K562 (cell line): ENCODE results near the gene HPD. TPM values are rescaled to one million over a fixed set of nuclear protein-coding genes. Genes with fewer than 3 reads are reported as not detected.

Experiments
- ATAC-seq: fragments of 200-7000 bp; cut with Tn5 transposase; 3 replicates; pipeline ENCODE4 v1.9.1; 2020; ENCODE audit warnings: moderate library complexity
- BruUV-seq: library from RNA; stranded (reverse); fragments of 400-500 nt; replicated peaks from 2 replicates; lab custom pipeline; 2021; lab: Mats Ljungman, UMichigan
- CTCF ChIA-PET: fragments of 300-600 bp; formaldehyde crosslinking; extraction: SDS; loops from one replicate; lab custom pipeline; 2021; ENCODE audit warnings: low intra/inter-chr PET ratio; lab: Yijun Ruan, JAX
- POLR2A ChIA-PET: fragments of 300-600, 350-650 bp; sonication (Branson Sonifier 250); formaldehyde crosslinking; extraction: SDS; loops from one replicate; lab custom pipeline; 2021; ENCODE audit warnings: antibody characterized with exemption, inconsistent platforms; lab: Yijun Ruan, JAX
- DNase-seq, 4 experiments: peaks; one replicate each; pipeline versions ENCODE4 v3.0.0 to v3.0.0-alpha.2; 2011 to 2018; ENCODE audit warnings: low spot score in 3 of 4, mixed read lengths in 3 of 4; ENCODE audit errors: extremely low read depth in 1 of 4
- FAIRE-seq: peaks from 2 replicates; lab custom pipeline; 2011; peaks lifted over from hg19 to GRCh38; lab: Jason Lieb, UNC
- H2AFZ ChIP-seq: 2 replicates; pipeline ENCODE4 v1.6.0; 2011; ENCODE audit warnings: low read depth, low read length, control low read depth, inconsistent platforms
- H3K27ac ChIP-seq: fragments of 200-600 bp; 3 replicates; pipeline ENCODE4 v1.8.0; 2011; ENCODE audit warnings: low read depth, mild to moderate bottlenecking, control low read depth, inconsistent platforms, low read length, moderate library complexity, mixed read lengths; ENCODE audit errors: extremely low read depth
- H3K27me3 ChIP-seq, 2 experiments: fragments of 300-600 bp in 1 of 2; 2 replicates in 1 of 2; 3 replicates in 1 of 2; pipeline versions ENCODE4 v1.6.0 to v1.8.0; 2011; ENCODE audit warnings: inconsistent platforms in 2 of 2, low read length in 2 of 2, mild to moderate bottlenecking in 1 of 2, mixed read lengths in 1 of 2, moderate library complexity in 1 of 2; ENCODE audit not compliant: control insufficient read depth in 2 of 2, insufficient read depth in 2 of 2
- H3K36me3 ChIP-seq: fragments of 300-600 bp; 3 replicates; pipeline ENCODE4 v1.8.0; 2011; ENCODE audit warnings: mild to moderate bottlenecking, low read length, inconsistent platforms; ENCODE audit not compliant: control insufficient read depth, insufficient read depth
- H3K4me1 ChIP-seq, 2 experiments: fragments of 200-600 bp in 1 of 2; replicated peaks in 1 of 2; 2 replicates in 1 of 2; 3 replicates in 1 of 2; pipeline versions ENCODE4 v1.5.1 to v1.8.0; 2011; ENCODE audit warnings: inconsistent platforms in 2 of 2, low read length in 2 of 2, mild to moderate bottlenecking in 1 of 2, mixed read lengths in 1 of 2, moderate library complexity in 1 of 2; ENCODE audit not compliant: control insufficient read depth in 2 of 2, insufficient read depth in 2 of 2
- H3K4me2 ChIP-seq: 2 replicates; pipeline ENCODE4 v1.6.1; 2011; ENCODE audit warnings: low read length, control low read depth, inconsistent platforms, mixed read lengths; ENCODE audit not compliant: insufficient read depth
- H3K4me3 ChIP-seq: fragments of 200-600 bp; sonication (generic), shearing (Covaris generic); 2 replicates; pipeline ENCODE4 v1.5.1; 2016; ENCODE audit warnings: control low read depth, inconsistent platforms
- H3K79me2 ChIP-seq: fragments of 200-600 bp; 3 replicates; pipeline ENCODE4 v1.8.0; 2011; ENCODE audit warnings: low read length, inconsistent platforms; ENCODE audit not compliant: control insufficient read depth, insufficient read depth
- H3K9ac ChIP-seq, 2 experiments: 2 replicates each; pipeline versions ENCODE4 v1.6.0 to v1.6.1; 2011; ENCODE audit warnings: low read depth in 2 of 2, low read length in 2 of 2, control low read depth in 1 of 2, inconsistent platforms in 1 of 2, mild to moderate bottlenecking in 1 of 2, mixed read lengths in 1 of 2; ENCODE audit not compliant: insufficient read depth in 1 of 2
- H3K9me1 ChIP-seq: one replicate; pipeline ENCODE4 v1.6.0; 2011; ENCODE audit warnings: inconsistent platforms, mild to moderate bottlenecking, low read length, moderate library complexity; ENCODE audit not compliant: control insufficient read depth, insufficient read depth
- H3K9me3 ChIP-seq: replicated peaks from 2 replicates; pipeline ENCODE4 v1.5.1; 2011; ENCODE audit warnings: low read depth, low read length, inconsistent platforms; ENCODE audit not compliant: control insufficient read depth, insufficient read depth
- H4K20me1 ChIP-seq: replicated peaks from 2 replicates; pipeline ENCODE4 v1.6.1; 2011; ENCODE audit warnings: low read length, inconsistent platforms, mixed read lengths; ENCODE audit not compliant: control insufficient read depth, insufficient read depth
- ADNP ChIP-seq: fragments of 200-800 bp; sonication (Bioruptor generic); IDR thresholded peaks from 2 replicates; pipeline ENCODE4 v1.6.1; 2016; ENCODE audit warnings: missing genetic modification characterization, missing compliant biosample characterization
- CEBPZ ChIP-seq: fragments of 150-350 bp; IDR thresholded peaks from 2 replicates; pipeline ENCODE4 v1.6.1; 2014; ENCODE audit warnings: low read depth, mild to moderate bottlenecking, low read length, borderline replicate concordance
- CGGBP1 ChIP-seq: fragments of 250-450 bp; sonication (Bioruptor Pico); IDR thresholded peaks from 2 replicates; pipeline ENCODE4 v1.9.0; 2021; ENCODE audit warnings: mild to moderate bottlenecking
- HOMEZ ChIP-seq: fragments of 250-450 bp; sonication (Bioruptor Pico); IDR thresholded peaks from 2 replicates; pipeline ENCODE4 v1.4.0; 2020; ENCODE audit warnings: mild to moderate bottlenecking, moderate library complexity
- KDM2B ChIP-seq: fragments of 250-450 bp; sonication (Bioruptor Pico); IDR thresholded peaks from 2 replicates; pipeline ENCODE4 v1.8.0; 2021; ENCODE audit warnings: mild to moderate bottlenecking, moderate library complexity
- LCOR ChIP-seq: sonication (generic); formaldehyde crosslinking; IDR thresholded peaks from 2 replicates; pipeline ENCODE4 v1.8.0; 2022; ENCODE audit warnings: mild to moderate bottlenecking, missing genetic modification reagents
- RAD51 ChIP-seq: fragments of 450-650 bp; IDR thresholded peaks from 2 replicates; pipeline ENCODE4 v1.7.1; 2016; ENCODE audit warnings: low read depth, mild to moderate bottlenecking, borderline replicate concordance
- RFX5 ChIP-seq: IDR thresholded peaks from 2 replicates; pipeline ENCODE4 v1.6.1; 2011; ENCODE audit warnings: low read depth, mild to moderate bottlenecking, improper control_type of control experiment, low read length
- SMARCA5 ChIP-seq: fragments of 450-650 bp; IDR thresholded peaks from 2 replicates; pipeline ENCODE4 v1.6.1; 2016
- TCF7 ChIP-seq: sonication (generic); IDR thresholded peaks from 2 replicates; pipeline ENCODE4 v1.6.1; 2016; ENCODE audit warnings: antibody characterized with exemption, borderline replicate concordance
- TFAM ChIP-seq: fragments of 250-450 bp; sonication (Bioruptor Pico); conservative IDR thresholded peaks from 2 replicates; pipeline ENCODE4 v1.5.0; 2021; ENCODE audit warnings: mild to moderate bottlenecking, moderate library complexity
- ZBTB26 ChIP-seq: fragments of 450-650 bp; formaldehyde crosslinking; IDR thresholded peaks from 2 replicates; pipeline ENCODE4 v1.4.0; 2022; ENCODE audit warnings: missing genetic modification characterization
- ZNF445 ChIP-seq: fragments of 250-450 bp; sonication (Bioruptor Pico); IDR thresholded peaks from 2 replicates; pipeline ENCODE4 v1.4.0; 2020; ENCODE audit warnings: low read depth, mild to moderate bottlenecking, moderate library complexity
- ZNF507 ChIP-seq: conservative IDR thresholded peaks from 2 replicates; pipeline ENCODE4 v1.6.1; 2017; ENCODE audit warnings: missing genetic modification characterization, missing compliant biosample characterization
- ZNF511 ChIP-seq: sonication (generic); formaldehyde crosslinking; IDR thresholded peaks from 2 replicates; pipeline ENCODE4 v1.8.0; 2022; ENCODE audit warnings: mild to moderate bottlenecking, missing genetic modification reagents
- ZSCAN29 ChIP-seq: fragments of 450-650 bp; IDR thresholded peaks from 2 replicates; pipeline ENCODE4 v1.6.1; 2017
- ZZZ3 ChIP-seq: fragments of 450-650 bp; IDR thresholded peaks from 2 replicates; pipeline ENCODE4 v1.6.1; 2016; ENCODE audit warnings: antibody characterized with exemption, mild to moderate bottlenecking, moderate library complexity
- WGBS: fragments of 100-300 bp; shearing (Covaris generic); methylation state at CpG from one replicate; pipeline ENCODE4 v1.1.6; 2016; ENCODE audit warnings: low coverage, mixed read lengths; ENCODE audit not compliant: insufficient coverage; ENCODE audit errors: missing lambda C conversion rate; 5-methylcytosine and 5-hydroxymethylcytosine counted together
- in situ Hi-C: fragments of 300-500 bp; cut with MboI; formaldehyde crosslinking; loops from 4 replicates; pipeline ENCODE4 v1.15.0; 2018; ENCODE audit warnings: inconsistent platforms, mixed read lengths
- intact Hi-C: fragments of 100-400 bp; cut with micrococcal nuclease; formaldehyde crosslinking; loops from 2 replicates; pipeline ENCODE4 v1.14.2; 2022
- polyA plus RNA-seq, 8 experiments: library from polyadenylated mRNA; depleted of rRNA in 4 of 8; stranded (reverse) in 5 of 8; unstranded in 3 of 8; fragments of >200 nt; fragmentation: Nextera tagmentation in 2 of 8; fragmentation: Illumina TruSeq in 1 of 8; extraction: Ambion mirVana in 2 of 8; extraction: Trizol in 1 of 8; gene quantifications; 2 replicates each; pipeline versions ENCODE4 v1.2.1 to v1.2.3, GENCODE V29; 2011 to 2014; ENCODE audit warnings: inconsistent platforms in 1 of 8, missing spikeins in 1 of 8
- total RNA-seq, 7 experiments: library from RNA; depleted of rRNA in 6 of 7; stranded (reverse); fragments of >200 nt in 6 of 7; fragmentation: Illumina TruSeq in 2 of 7; extraction: Trizol in 2 of 7; gene quantifications; 2 replicates each; pipeline versions ENCODE4 v1.2.1 to v1.2.3, GENCODE V29; 2011 to 2021; ENCODE audit warnings: low replicate concordance in 1 of 7

Gene HPD
- total and polyA plus RNA-seq, 9 of the 15 experiments (the other 6 are each of a cell fraction or from before 2014, with no cell fraction given), result 0.06 to 0.29 (median 0.07) TPM; not detected in 4

GRCh38 chr12:121838126-121838525 is 20.5 kb downstream of the HPD start:
- Histone ChIP-seq H3K36me3 (no peaks in the 10 kb centered on the region), H3K27me3 (no peaks in the 10 kb centered on the region), H4K20me1 (no peaks in the 10 kb centered on the region), H3K4me2 (no peak overlapping the region), H3K4me1 (peaks cover 10 to 23% of the 10 kb centered on the region in 2 experiments; a peak in 4 of 5 replicates), H3K79me2 (peaks cover 3% of the 10 kb centered on the region; the same call in 2 of the 3 replicates), H2AFZ (no peak overlapping the region), H3K4me3 (no peak overlapping the region), H3K27ac (no peak overlapping the region), H3K9ac (0 out of 4 replicates have a peak overlapping the region, but pooled peaks of 1 of the 2 experiments have one; percentile 40), H3K9me1 (no peaks in the 10 kb centered on the region), H3K9me3 (no peaks in the 10 kb centered on the region)
- no peak for TF ChIP-seq TCF7
- no peak for TF ChIP-seq CGGBP1 (CRISPR knock-in tag)
- TF ChIP-seq ZNF511, result no peak
- TF ChIP-seq ZZZ3, result no peak
- no peak for TF ChIP-seq ZSCAN29
- TF ChIP-seq SMARCA5, result no peak
- TF ChIP-seq HOMEZ (CRISPR knock-in tag), result no peak
- no peak for TF ChIP-seq KDM2B (CRISPR knock-in tag)
- no peak for TF ChIP-seq CEBPZ
- TF ChIP-seq RFX5, result no peak
- no peak for TF ChIP-seq RAD51
- no peak for TF ChIP-seq ZBTB26 (CRISPR knock-in tag)
- no peak for TF ChIP-seq ZNF445 (CRISPR knock-in tag)
- no peak for TF ChIP-seq LCOR
- no peak for TF ChIP-seq TFAM (CRISPR knock-in tag)
- TF ChIP-seq ADNP, result no peak
- no peak for TF ChIP-seq ZNF507 (tag)
- intact Hi-C loops, result no loop called here
- ATAC-seq (no peak), DNase-seq (no peak), FAIRE-seq (no peak)
- BruUV-seq, result no TSS peak
- WGBS, result 58% methylated on average over 5 of the region's 5 CpGs
- in situ Hi-C loops, result loop anchor here (25.0 kb wide), 1 partner anchor 1549 kb away; the partner anchor contains the start of gene KMT5A
- CTCF ChIA-PET, result interaction anchor here (2.3 kb wide), 1 partner anchor 43 kb away, joined by 6 read pairs; no protein-coding TSS in a partner anchor
- POLR2A ChIA-PET, result interaction anchor here (1.1 to 2.6 kb wide), 5 partner anchors 10 to 44 kb away, joined by 3 to 21 read pairs (median 6); no protein-coding TSS in a partner anchor
